Breast epithelium (tissue), 3 donors: ENCODE measurements around the gene GIPC3.

ENCODE experiments used
- POLR2AphosphoS5 ChIP-seq, 3 donors: sonication (generic); formaldehyde crosslinking; IDR thresholded peaks; one replicate each; pipeline ENCODE4 v1.6.1; 2017; ENCODE audit warnings: antibody characterized with exemption in 3 of 3
- TF ChIP-seq, protein P1 (sequence below), 3 donors: fragments of 450-650 bp; IDR thresholded peaks; one replicate each; pipeline ENCODE4 v1.5.1; 2016 to 2017; ENCODE audit warnings: antibody characterized with exemption in 3 of 3, mild to moderate bottlenecking in 3 of 3, moderate library complexity in 3 of 3

DNA sequence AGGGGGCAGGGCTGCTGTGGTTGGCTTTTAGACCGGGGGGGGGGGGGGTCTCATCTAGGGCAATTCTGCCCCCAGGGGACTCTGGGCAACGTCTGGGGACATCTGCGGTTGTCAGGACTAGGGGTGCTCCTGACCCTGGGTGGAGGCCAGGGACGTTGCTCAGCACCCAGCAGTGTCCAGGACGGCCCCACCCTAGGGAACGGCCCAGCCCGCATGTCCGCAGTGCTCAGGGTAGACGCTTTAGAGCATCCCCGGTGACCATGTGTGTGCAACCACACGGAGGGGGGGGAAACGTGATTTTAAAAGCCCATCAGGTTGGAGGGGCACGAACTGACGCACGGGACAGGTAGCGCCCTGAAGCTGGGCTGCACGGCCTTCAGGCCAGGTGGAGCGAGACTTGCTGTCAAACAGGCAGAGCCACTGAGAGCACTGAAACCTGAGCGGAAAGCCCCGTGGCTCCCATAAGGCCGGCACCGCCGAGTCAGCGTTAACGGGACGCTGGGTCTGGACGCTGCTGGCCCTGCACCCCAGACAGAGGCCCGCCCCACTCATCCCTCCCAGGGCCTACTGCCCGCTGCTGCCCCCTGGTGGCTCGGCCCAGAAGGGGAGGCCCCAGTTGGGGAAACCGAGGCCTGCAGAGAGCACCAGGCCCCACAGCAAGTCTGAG, 33.0 kb downstream of the GIPC3 start:
- TF ChIP-seq, protein P1, sequence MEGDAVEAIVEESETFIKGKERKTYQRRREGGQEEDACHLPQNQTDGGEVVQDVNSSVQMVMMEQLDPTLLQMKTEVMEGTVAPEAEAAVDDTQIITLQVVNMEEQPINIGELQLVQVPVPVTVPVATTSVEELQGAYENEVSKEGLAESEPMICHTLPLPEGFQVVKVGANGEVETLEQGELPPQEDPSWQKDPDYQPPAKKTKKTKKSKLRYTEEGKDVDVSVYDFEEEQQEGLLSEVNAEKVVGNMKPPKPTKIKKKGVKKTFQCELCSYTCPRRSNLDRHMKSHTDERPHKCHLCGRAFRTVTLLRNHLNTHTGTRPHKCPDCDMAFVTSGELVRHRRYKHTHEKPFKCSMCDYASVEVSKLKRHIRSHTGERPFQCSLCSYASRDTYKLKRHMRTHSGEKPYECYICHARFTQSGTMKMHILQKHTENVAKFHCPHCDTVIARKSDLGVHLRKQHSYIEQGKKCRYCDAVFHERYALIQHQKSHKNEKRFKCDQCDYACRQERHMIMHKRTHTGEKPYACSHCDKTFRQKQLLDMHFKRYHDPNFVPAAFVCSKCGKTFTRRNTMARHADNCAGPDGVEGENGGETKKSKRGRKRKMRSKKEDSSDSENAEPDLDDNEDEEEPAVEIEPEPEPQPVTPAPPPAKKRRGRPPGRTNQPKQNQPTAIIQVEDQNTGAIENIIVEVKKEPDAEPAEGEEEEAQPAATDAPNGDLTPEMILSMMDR (IDR thresholded peaks at IDR 0.05), result peak; percentile 82 to 93 (median 84)
- no peak for TF ChIP-seq POLR2AphosphoS5 (IDR thresholded peaks at IDR 0.05)
